ENCODE measurements around the gene METTL25B.

The METTL25B gene

DNA sequence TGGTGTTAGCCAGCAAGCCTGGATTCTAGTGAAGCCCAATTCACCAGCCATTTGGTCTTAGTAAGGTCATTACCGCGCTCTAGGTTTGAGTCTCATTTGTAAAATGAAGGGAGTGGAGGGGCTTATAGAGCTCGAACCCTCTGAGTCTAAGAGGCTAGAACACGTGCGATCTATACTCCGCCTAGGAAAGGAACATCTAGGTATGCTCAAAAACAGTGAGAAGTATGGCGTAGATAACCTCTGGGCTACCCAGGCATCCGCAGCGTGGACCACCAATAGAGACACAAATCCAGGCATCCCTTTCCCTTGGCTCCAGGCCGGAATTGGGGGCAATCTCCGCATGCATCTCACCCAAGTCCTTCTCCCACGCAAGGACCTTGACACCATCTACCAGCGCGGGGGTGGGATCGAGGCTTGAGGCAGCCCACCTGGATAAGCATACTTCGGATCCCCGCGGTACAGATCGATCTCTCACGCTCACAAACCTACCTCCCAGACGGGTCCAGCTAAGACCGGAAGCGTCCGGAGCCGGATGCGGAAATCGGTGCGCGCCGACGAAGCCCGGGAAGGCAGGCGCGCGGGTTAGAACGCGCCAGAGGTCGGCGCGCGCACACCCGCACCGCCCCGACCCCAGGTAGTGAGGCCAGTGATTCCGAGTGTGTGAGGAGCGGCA lies at the start of gene METTL25B:
TSS of gene METTL25B (plus strand) at position 544 of the 673 bp plus-strand sequence. CDS start 636 bp downstream, outside the sequence.
- FAIRE-seq = no peak

DNA sequence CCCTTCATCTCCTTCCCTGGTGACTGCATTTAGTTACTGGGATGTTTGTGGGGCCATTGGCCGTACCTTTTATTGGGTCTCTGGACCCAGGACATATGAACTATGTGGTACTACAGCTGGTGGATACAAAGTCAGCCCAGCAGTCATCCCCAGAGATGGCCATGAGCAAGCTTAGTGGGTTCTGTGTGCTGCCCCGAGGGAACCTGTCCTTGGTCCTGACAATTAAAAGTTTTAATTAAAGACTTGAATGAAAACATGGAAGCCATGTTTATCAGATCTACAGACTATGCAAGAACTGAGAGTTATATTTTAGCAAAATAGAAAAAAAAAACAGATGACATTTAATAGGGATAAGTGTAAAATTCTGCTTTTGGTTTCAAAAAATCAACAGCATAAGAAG lies 48.2 kb upstream of the METTL25B start:
- no peak for FAIRE-seq

DNA sequence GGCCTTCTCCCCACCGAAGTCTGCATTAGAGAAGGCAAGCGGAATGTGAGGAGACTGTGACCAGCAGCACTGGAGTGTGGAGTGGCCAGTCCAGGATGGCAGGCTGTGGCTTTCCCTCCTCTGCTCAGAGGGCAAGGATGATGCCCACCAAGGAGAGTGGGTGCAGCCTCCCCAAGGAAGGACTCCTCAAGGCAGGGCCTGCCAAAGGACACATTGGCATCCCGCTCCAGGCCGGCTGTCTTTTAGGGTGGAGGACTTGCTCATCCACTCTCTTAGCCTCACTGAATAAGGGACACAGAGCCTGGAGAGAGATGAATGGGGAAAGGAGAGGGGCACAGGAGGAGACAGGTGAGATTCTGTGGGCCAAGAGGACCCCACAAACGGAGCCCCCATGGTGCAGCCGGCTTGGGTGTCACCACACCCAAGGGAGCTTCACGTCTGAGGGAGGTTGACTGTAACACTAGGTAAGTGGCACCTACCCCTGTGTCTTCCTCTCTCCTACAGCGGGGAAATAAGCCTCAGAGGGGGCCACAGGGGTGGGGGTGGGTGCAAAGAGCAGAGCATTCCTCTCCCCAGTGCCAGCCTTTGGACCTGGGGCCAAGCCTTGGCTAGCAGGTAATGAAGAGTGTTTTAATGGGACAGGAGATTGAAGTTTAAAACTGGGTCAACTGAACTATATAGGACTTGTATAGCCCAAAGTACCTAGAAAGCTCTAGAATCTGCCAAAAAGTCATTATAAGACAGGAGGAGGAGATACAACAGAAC lies 46.9 kb upstream of the METTL25B start:
- FAIRE-seq = no peak

DNA sequence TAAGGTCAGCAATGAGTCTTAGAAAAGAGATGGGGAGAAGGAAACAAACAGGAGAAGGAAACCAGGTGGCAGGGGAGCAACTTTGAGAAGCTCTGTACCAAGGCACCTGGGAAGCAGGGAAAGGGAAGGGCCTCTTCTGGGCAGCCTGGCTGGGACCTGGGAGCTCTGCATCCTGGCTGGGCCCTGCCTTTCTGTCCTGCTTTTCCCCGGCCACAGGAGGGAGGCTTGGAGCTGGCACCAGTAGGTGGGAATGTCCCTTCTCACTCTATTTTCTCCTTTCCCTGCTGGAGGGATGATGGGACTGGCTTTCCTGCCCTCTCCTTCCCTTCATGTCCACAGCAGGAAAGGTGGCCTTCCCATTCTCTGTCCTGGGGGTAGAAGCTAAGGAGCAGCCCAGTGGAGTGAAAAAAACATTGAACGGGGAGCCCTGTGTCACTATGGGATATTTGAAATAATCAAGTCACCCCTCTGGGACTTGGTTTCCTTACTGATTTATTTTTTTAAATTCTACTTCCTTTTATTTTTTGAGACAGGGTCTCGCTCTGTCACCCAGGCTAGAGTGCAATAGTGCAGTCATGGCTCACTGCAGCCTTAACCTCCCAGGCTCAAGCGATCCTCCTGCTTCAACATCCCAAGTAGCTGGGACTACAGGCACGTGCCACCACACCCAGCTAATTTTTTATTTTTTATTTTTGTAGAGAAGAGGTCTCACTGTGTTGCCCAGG lies 45.9 kb upstream of the METTL25B start:
- no peak for FAIRE-seq

DNA sequence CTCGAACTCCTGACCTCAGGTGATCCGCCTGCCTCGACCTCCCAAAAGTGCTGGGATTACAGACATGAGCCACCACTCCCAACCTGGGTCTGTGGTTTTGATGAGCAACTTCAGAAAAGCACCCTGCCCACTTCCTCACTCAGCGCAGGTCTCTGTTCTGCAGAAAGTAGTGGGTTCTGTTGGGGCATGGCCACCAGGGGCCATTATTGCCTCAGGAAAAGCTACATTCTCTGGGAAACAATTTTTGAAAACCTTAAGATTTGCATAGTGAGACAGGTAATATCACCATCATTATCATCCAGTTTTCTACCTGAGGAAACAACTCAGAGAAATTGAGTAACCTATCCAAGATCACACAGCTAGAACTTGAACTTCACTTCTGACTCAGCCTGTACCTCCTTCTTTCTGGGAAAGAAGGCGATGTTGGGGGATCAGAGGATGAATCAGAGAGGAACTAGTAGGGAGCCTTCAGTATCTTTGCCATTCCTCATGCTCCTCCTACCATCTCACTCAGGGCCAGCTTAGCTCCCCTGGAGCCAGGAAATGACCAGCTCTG lies 44.0 kb upstream of the METTL25B start:
- FAIRE-seq = no peak

DNA sequence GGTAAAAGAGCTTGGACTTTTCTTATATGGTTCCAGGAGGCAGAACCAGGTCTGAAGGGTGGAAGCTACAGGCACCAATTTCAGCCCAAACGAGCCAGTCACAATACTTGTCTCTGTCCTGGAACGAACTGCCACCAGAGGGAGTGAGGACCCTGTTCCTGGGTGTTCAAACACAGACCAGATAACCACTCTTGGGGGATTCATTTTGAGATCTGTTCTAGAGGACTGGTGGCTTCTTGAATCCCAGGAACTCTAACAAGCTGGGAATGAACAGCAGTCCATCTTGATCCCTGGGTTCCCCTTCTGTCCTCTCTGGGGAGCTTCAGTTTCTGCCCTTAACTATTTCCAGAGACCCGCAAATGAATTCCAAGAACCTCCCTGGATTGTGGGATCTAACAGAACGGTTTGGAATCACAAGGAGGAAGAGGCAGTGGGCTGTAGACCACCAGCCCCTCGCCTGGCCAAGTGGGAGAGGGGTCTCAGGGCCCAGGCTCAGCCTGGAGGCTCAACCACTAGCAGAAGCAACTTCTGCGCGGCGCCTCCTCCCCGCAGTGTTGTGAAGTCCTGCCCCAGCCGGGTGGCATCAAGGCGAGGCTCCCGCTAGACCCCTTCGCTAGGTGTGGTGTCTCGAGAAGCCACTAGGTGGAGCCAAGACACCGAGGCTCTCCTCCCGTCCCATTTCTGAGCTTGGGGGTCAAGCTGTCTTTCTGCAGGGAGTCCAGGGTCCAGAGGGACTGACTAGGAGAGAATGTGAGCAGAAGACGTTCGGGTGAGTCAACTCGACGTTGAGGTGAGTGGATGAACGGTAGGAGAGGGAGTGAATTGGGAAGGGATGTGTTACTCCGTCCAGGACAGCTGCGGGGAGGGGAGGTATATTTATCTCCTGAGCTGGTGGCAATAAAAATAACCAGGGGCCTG lies 39.0 kb upstream of the METTL25B start:
- no peak for FAIRE-seq

DNA sequence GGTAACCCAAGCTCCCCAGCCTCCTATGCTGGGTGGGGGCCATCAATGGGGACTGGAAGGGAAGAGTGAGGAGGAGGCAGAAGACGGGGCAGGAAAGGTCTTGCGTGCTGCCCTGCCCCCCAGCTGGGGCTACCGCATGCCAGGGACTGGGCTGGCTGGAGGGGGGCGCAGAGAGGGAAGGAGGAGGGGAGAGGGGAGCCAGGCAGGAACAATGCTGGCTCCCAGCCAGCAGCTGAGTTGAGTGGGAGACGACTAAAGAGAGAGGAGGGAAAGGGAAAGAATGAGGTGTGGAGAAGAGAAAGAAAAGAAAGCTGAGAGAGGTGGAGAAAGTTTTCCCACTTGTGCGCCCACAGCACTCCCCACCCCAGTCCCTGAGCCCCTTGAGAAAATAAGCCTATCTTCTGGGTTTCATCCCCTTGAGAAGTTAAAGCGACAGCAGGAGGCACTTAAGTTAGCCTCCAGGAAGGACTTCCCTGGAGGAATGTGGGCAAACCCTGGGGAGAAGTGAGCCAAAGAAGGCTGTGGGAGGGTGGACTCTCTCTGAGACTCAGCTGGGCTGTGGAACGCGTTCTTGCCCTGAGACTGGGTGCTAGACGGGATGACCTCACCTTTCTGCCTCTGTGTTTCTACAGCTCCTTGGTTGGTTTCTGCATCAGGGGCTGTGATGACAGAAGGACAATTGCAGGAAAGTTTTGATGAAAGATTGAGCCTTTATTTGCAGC lies 38.2 kb upstream of the METTL25B start:
- FAIRE-seq = no peak

DNA sequence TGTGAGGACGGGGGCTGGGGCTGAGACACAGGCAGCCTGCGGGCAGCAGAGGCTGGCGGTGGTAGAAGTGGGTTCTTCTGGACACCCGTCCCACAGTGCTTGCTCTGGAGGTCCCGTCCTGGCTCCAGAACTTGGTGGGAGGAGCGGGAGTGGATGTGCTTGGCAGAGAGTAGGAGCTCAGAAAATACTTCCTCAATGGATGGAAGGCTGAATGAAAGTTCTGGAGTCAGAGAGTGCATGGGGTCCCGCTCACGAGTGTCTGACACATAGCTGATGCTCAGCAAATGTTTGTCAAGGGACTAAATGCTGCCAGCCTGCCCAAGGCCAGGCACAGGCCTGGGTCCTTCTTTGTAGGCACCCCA lies 37.6 kb upstream of the METTL25B start:
- FAIRE-seq = no peak

DNA sequence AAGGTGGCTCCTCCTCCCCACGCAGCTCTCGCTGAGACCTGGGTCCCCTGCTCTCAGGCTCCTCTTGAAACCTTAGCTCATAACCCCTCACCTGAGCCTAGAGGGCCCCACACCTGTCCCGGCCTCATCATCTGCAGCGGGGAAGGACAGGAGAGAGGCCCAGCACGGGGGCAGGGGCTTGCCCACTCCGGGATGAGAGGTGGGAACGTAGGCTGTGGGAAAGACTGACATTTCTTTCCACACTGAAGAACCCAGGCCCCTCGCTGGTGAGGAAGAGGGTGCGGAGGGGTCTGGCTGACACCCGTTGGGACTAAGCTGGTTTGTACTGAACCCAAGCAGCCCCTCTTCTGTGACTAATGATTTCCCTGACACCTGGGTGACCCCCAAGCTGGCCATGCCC lies 37.1 kb upstream of the METTL25B start:
- no peak for FAIRE-seq

DNA sequence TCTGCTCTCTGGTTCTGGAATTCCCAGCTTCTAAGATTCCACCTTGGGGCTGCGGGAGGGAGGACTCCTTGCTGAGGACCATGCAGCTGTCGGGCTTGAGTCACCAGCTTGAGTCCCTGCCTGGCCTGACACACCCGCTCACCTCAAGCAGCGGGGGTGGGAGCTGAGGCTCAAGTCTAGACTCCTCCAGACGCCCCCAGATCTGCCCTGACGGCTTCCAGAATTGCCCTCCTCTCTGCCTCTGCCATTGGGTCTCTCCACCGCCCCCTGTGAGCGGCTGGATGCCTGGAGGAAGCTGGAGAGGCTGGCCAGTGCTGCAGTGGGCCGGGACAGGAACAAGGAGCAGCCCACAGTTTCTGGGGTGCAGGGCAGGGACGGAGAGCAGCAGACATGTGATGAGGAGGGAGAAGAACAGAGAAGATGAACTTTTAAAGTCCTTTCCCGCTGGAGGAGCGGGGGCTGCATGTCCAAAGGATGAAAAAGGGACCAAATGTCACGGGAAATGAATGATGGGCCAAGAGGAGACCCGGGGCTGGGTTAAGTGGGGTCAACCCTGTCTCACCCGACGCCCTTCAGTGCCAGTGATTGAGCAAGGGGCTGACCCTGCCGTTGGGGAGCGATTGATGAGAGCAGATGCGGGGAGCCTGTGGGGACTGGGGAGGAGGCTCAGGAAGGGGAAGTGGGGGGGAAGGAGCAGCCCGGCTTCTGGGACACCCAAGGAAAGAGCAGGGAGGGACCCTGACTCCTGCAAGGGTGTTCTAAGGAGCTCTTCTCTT lies 36.4 kb upstream of the METTL25B start:
- FAIRE-seq = no peak

DNA sequence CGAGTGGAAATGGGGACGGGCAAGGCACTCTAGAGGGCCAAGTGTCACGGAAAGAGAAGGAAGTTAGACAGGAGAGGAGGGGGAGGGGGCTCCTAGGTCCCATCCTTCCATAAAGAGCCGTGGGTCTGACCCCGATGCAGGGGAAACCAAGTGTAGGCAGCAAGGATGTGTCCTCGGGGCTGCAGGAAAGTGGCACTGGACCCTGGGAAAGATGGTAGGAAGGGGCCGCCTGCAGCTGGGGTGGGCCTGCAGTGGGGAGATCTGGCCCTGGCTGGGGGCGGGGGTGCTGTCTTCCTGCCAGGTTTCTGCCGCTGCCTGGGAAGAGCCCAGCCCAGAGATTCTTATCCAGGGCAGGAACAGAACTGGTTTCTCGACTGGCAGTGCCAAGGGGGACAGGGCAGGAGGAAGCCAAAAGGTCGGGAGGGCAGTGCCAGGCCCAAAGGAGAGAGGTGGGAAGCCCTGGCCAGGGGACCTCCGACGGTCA lies 35.8 kb upstream of the METTL25B start:
- FAIRE-seq = no peak

DNA sequence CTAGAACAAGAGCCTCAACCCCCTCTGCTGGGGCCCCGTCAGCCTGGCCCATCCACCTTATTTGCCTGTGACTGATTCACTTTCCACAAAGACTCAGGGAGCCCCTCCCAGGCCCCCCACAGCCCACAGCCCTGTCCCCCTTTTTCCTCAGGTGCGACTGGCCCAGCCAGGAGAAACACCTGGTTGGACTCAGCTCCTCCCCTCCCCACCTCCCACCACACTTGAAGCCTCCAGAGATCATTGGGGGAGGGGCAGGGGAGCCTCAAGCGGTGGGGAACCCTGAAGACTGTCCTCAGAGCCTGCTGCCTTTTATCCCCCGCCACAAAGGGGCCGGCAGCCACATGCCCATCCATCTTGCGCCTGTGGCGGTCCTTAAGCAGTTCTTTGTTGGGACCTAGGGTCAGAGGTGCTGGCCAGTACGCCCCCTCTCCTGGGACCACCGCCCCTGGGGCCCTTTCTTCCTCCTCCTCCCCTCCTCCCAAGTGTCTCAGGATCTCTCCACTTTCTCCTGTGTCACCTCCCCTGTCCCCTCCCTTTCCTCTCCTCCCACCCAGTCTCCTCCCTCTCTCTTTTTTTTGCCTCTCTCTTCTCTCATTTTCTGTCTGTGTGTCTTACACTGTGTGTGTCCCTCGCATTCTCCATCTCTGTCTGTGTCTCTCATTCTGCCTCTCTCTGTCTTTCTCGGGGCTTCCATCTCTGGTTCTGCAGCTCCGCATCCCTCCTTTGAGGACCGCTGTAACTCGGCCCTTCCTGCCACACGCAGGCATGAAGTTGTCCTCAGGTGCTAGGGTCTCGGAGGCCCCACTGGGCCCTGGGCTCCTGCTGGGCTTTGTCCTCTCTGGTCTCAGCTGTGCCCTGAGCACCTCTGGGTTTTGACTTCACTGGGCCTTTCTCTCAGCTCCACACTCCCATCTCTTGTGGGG lies 35.1 kb upstream of the METTL25B start:
- no peak for FAIRE-seq

DNA sequence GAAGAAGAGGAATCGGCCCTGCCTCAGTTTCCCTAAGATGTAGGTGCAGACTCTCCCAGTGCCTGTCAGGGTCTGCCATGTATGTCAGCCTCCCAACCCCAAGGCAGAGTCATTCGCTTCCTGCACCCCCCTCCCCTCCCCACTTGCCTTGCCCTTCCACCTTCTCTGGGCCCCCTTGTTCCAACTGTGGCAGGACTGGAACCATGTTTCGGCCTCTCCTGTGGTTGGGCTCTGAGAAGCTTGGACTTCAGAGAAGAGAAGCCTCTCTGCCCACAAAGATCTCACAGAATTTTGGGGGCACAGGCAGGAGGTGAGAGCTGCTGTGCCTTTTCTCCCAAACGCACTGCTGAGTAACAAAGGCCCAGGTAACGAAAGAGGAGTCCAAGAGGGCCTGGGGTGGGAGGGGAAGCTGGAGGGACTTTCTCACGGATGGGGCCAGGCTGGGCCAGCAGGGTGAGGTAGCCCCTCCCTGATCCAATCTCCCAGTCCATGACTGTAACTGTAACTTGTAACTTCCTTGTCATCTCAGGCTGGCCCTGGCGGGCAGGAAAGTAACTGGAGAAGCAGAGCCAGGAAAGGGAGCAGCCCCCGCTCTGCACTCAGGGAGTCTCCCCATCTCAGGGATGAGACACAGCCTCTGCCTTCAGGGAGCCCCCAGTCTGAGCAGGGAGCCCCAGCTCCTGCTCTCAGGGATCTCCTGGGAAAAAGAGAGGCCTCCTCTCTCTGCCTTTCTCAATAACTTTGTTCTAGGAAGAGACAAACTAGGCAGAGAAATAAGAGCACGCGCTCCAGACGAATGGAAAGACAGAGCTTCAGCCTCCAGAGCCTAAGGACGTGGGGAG lies 34.2 kb upstream of the METTL25B start:
- FAIRE-seq = no peak

DNA sequence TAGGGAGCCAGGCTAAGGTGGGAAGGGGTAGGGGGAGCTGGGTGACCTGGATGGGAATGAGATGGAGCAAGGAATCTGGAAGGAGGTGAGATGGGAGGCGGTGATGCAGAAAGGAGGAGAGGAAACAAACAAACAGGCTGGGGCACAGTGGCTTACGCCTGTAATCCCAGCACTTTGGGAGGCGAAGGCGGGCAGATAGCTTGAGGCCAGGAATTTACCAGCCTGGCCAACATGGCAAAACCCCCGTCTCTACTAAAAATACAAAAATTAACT lies 33.6 kb upstream of the METTL25B start:
- FAIRE-seq = no peak

DNA sequence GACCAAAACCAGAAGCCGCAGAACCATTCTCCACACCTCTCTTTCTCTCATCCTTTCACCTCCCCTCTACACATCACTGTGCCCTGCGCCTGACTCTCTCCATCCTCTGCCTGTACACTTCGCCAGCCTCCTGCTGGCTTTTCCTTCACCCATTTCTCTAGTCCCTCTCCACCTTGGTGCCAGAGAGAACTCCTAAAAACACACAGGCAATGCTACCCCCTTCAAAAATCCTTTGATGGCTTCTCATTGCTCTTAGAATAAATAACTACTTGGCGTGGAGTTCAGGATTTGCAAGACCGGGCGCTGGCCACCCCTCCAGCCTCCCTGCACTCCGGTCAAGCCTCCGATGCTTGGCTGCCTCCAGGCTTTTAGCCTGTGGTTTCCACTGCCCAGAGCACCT lies 31.5 kb upstream of the METTL25B start:
- FAIRE-seq = no peak

DNA sequence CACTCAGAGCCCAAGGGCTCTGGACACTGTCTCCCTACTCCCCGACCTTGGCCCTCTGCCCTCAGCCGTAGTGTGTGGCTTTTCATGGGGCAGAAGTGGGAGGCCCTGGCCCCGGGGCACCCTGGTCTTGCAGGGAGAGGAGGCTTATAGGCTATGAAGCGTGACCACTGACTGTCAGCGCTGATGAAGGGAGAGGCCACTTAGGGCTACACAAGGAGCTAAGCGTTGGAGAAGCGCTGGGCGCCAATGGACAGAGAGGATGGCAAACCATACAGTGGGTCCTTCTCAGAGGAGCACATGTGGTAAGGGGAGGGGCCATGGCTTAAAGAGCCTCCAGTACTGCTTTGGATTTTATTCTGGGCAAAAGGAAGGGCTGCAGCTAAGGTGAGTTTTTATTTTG lies 30.8 kb upstream of the METTL25B start:
- FAIRE-seq = no peak

DNA sequence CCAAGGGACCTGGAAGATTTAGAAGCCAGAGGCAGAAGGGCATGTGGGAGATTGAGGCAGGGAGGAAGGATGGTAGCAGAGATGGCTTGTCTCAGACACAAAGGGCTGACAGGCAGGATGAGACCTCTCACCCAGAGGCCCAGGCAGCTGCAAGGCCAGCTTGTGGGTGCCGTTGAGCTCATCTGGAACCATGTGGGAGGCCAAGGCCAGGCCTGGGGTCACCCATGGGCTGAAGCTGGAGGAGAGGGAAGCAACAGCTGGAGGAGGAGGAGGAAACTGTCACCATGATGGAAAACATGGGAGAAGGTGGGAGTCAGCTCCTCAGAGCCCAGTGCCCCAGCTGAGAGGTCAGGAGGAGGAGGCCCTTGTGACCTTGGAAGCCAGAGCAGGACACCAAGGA lies 29.3 kb upstream of the METTL25B start:
- FAIRE-seq = no peak

DNA sequence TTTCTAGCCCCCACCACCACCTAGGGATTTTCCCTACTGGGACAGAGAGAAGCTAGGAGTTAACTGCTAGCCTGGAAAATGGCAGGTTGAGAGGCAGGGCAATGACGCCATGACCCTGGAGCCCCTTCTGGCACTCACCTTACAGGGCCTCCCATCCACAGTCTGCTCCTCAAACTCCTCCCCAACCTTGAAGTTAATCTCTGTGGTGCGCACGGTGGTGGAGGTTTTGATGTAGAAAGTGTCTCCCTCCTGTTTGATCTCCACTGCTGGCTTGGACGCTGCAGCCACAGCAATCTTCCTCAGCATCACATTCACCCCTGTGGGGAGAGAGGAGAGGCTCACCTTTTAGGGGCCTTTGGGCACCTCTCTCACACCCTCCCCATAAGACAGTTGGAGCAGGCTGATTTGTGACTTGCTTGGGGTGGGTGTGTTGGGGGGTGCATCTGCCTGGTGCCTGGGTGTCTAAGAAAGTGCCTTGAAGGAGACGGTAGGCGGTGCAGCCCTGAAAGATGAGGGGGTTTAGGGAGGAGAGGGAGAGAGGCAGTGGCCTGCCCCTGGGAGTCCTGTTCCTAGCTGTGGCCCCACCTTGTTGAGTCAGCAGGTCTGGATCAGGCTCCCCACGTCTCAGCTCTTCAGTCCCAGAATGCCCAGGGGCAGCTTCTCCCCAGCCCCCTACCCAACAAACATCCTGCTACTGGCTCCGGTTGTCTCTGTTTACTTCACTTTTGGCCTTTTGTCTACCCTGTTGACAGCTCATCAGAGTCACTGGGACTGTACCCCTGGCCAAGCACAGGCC lies 27.3 kb upstream of the METTL25B start:
- FAIRE-seq = no peak

Data from islet of Langerhans (tissue), 1 donor.